Smooth muscle cell of the brain vasculature (primary cell): ENCODE data around the gene CBY3.
"Not testable (repeated sequence)": the region's sequence is repeated elsewhere in the genome, so short reads cannot be mapped to it uniquely, and the experiment has no call there.

ENCODE experiments used
- DNase-seq: peaks from one replicate; pipeline ENCODE4 v3.0.0-alpha.2; 2012; ENCODE audit warnings: low read depth, low spot score

The CBY3 gene

GRCh38 chr5:179680780-179681401 is at the start of gene CBY3:
TSS of gene CBY3 (minus strand) at chr5:179681034. CDS start at chr5:179680918, 116 bp downstream.
- DNase-seq, result no peak

DNA sequence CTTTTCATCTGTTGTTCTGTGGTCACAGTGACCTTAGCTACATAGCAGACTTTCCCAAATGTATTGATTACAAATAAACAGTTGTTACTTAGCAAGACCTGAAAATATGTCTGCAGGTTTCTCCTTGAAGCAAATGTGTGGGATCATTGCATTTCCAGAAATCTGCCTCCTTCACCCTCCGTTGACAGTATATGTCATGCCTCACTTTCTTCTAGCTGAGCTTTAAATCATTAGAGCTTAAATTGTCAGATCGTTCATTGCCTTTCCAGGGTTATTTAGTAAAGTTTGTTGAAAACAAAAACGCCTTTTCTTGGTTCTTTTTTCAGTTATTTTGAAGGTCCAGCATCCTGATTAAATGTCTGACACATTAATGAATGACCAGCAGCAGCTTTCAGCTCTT is 49.5 kb upstream of the CBY3 start:
- DNase-seq, result no peak

- no peak for DNase-seq
Observed at GRCh38 chr5:179729727-179730126, 48.9 kb upstream of the CBY3 start.

GRCh38 chr5:179729303-179729702 is 48.5 kb upstream of the CBY3 start:
- no peak for DNase-seq

DNA sequence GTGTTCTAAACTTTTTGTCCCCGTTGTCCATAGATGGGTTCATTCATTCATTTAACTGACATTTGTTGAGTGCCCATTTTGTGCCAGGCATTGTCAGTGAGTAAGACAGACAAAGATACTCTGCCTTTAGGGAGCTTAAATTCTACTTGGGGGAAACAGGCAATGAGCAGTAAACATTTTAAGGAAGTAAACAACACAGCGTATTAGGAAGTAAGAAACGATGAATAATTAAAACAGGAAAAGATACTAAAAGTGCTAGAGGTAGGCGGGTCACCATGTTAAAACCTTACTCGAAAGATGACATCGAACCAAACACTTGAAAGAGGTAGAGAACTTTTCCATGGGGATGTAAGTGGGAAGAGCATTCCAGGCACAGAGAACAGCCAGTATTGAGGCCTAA is 46.3 kb upstream of the CBY3 start:
- DNase-seq, result no peak

GRCh38 chr5:179724163-179724562 is 43.3 kb upstream of the CBY3 start:
- DNase-seq, result no peak

- no peak for DNase-seq
Observed at GRCh38 chr5:179720222-179720621, 39.4 kb upstream of the CBY3 start.

GRCh38 chr5:179716286-179716685 is 35.5 kb upstream of the CBY3 start:
- no peak for DNase-seq

- DNase-seq, result no peak
Observed at GRCh38 chr5:179700401-179700918, 19.6 kb upstream of the CBY3 start.

- DNase-seq, result no peak
Observed at GRCh38 chr5:179699616-179700237, 18.9 kb upstream of the CBY3 start.

DNA sequence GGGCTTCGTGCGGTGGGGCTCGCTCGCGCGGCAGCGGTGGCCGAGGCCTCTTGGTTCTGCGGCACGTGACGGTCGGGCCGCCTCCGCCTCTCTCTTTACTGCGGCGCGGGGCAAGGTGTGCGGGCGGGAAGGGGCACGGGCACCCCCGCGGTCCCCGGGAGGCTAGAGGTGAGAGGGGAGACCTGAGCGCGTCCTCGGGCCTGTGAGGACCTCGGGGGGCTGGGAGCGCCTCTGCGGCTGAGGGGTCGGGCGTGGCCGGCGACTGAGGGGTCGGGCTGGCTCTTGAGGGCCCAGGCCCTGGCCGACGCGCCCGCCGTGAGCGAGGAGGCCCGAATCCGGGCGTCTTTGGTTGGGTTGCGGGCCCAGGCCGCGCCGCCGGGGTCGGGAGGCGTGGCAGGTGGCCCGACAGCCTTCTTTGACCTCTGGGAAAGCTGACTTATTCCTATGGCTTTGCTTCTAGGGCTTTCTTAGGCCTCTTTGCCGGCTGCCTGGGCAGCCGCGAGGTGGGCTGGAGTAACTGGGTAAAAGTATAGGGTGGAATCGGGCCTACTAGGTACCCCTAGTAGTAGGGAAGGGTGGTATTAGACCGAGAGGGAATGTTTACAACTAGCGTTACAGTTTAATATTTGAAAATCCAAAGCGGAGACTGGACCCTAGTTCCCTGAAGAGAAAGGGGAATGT is 18.2 kb upstream of the CBY3 start, which contains the start of gene CANX:
CANX (plus strand) TSS at position 33 of the 681 bp plus-strand sequence. CDS start 6,715 bp downstream, outside the sequence.
- DNase-seq, result no peak

DNA sequence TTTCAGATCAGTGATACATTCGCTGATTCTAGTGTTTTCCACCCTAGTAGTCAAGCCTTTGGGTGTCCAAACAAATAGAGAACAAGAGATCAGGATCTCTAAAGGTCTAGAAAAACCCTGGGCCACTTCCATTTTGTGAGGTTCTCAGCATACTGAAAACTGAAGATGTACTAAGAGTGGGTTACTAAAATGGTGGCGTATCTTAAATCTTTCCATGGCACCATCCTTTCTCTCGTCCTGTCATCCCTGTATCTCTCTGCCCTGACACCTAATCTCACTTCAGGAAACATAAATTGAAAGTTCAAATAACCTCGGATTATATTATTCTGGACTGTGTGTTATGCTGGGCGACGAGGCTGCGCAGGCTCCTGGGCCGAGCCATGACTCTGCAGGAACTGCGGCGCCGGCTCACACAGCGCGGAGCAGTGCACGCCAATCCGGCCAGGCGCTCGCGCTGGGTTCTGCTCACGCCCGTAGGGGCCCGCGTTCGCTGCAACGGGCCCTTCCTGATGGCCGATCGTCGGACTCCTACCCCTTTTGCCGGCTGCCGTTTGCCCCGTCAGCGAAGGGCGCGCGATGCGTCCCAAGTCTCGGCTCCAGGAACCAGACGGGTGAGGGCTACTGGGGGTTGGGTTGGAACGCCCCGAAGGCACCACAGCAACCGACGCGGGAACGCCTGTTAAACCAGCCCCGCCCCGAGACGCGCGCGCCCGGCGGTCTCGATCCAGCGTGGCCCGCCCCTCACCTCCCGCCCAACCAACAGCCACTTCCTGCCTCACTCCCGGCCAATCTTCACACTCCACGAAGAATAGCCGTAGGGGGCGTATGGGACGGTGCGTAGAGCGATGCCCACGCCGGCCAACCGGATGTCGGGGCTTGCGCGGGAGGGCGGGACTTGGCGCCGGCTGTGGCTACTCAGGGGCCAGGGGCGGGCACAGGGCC is 17.4 kb upstream of the CBY3 start:
- peak; percentile 99 for DNase-seq

DNA sequence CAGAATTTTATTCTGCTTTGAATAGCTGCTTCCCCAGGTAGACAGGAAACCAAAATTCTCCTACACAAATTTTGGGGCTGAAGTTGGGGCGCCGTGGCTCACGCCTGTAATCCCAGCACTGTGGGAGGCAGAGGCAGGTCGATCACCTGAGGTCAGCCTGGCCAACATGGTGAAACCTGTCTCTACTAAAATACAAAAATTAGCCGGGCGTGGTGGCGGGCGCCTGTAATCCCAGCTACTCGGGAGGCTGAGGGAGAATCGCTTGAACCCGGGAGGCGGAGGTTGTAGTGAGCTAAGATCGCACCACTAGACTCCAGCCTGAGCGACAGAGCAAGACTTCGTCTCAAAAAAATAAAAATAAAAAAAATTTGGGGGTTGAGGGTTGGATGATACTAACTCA is 16.7 kb upstream of the CBY3 start:
- not testable (repeated sequence) for DNase-seq

- no peak for DNase-seq
Observed at GRCh38 chr5:179697108-179697507, 16.3 kb upstream of the CBY3 start.

- DNase-seq, result no peak
Observed at GRCh38 chr5:179696603-179697002, 15.8 kb upstream of the CBY3 start.

DNA sequence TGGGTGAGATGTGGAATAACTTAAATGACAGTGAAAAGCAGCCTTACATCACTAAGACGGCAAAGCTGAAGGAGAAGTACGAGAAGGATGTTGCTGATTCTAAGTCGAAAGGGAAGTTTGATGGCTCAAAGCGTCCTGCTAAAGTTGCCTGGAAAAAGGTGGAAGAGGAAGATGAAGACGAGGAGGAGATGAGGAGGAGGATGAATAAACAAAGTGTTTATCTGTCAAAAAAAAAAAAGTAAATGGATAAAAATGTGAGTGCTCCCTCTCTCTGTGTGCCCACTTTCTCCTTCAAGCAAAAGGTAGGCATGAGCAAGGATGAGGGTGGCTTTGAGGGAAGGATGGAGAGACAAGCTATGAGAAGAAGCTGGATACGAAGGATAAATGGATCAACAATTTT is 13.7 kb upstream of the CBY3 start:
- DNase-seq, result no peak

DNA sequence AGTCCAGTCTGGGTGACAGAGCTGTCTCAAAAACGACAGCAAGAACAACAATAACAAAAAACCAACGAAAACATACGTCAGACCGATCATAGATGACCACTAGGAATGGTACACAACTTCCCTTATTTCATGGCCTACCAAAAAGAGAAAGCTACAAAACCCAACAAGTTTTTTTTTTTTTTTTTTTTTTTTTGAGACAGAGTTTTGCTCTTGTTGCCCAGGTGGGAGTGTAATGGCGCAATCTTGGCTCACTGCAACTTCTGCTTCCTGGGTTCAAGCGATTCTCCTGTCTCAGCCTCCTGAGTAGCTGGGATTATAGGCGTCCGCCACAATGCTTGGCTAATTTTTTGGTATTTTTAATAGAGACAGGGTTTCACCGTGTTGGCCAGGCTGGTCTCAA is 8.4 kb upstream of the CBY3 start:
- not testable (repeated sequence) for DNase-seq

- DNase-seq, result no peak
Observed at GRCh38 chr5:179680014-179680779, 637 bp downstream of the CBY3 start.

DNA sequence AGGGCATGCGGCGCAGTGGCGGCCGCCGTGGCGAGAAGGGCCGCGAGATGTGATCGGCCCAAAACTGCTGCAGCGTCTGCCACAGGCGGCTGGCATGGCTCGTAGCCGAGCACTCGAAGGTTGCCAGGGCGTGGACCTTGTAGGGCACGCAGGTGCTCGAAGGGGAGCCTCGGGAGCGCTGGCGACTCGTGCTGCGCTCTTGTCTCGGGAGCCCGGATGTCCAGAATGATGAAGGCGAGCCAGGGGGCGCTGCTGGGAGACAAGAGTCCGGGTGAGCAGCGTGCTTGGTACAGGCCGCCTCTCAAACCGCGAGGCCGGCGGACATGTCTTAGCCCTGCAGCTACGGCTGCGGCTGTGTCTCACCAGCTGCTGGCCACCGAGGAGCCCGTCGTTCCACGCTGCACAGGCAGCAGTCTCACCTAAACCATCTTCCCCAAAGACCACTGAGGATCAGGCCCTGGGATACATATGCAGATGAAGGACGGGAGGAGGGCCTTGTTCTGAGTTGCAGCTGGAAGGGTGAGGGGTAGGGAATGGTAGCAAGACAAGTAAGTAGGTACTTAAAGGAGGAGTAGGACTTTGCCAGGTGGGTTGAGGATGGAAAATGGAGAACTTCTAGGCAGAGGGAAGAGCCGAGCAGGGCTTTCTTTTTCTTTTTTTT is 1.7 kb downstream of the CBY3 start:
- DNase-seq, result no peak
